Ishikawa (cell line): Measurements from ENCODE around the gene ATP8A2.

ENCODE experiments used
- CEBPB ChIP-seq: IDR thresholded peaks from 2 replicates; pipeline ENCODE4 v1.6.1; 2012
- CREB1 ChIP-seq: IDR thresholded peaks from 2 replicates; pipeline ENCODE4 v1.6.1; 2012; ENCODE audit warnings: low read depth
- EGR1 ChIP-seq: IDR thresholded peaks from 2 replicates; pipeline ENCODE4 v1.6.1; 2012
- EP300 ChIP-seq: IDR thresholded peaks from 2 replicates; pipeline ENCODE4 v1.6.1; 2012; ENCODE audit warnings: borderline replicate concordance
- FOXM1 ChIP-seq: IDR thresholded peaks from 2 replicates; pipeline ENCODE4 v1.6.1; 2012; ENCODE audit warnings: low read depth, borderline replicate concordance
- MAX ChIP-seq: IDR thresholded peaks from 2 replicates; pipeline ENCODE4 v1.6.1; 2012
- NFIC ChIP-seq: IDR thresholded peaks from 2 replicates; pipeline ENCODE4 v1.6.1; 2012
- RAD21 ChIP-seq: IDR thresholded peaks from 2 replicates; pipeline ENCODE4 v1.6.1; 2012; ENCODE audit warnings: low read depth
- TAF1 ChIP-seq: IDR thresholded peaks from 2 replicates; pipeline ENCODE4 v1.6.1; 2012; ENCODE audit warnings: low read depth, mild to moderate bottlenecking
- TCF12 ChIP-seq: IDR thresholded peaks from 2 replicates; pipeline ENCODE4 v1.6.1; 2012; ENCODE audit warnings: low read depth
- TEAD4 ChIP-seq: IDR thresholded peaks from 2 replicates; pipeline ENCODE4 v1.6.1; 2012
- USF1 ChIP-seq: IDR thresholded peaks from 2 replicates; pipeline ENCODE4 v1.6.1; 2012
- YY1 ChIP-seq: IDR thresholded peaks from 2 replicates; pipeline ENCODE4 v1.6.1; 2012; ENCODE audit warnings: low read depth
- ZBTB7A ChIP-seq: IDR thresholded peaks from 2 replicates; pipeline ENCODE4 v1.6.1; 2012; ENCODE audit warnings: low read depth
- TF ChIP-seq, protein P1 (sequence below): IDR thresholded peaks from 2 replicates; pipeline ENCODE4 v1.6.1; 2012; ENCODE audit warnings: low read depth, mild to moderate bottlenecking

Gene ATP8A2

GRCh38 chr13:26007261-26008125 lies 635.7 kb downstream of the ATP8A2 start:
- TF ChIP-seq EP300 (no peak), TAF1 (no peak), CREB1 (no peak), CEBPB (no peak), MAX (no peak), ZBTB7A (no peak), TEAD4 (no peak)
- TF ChIP-seq, protein P1, sequence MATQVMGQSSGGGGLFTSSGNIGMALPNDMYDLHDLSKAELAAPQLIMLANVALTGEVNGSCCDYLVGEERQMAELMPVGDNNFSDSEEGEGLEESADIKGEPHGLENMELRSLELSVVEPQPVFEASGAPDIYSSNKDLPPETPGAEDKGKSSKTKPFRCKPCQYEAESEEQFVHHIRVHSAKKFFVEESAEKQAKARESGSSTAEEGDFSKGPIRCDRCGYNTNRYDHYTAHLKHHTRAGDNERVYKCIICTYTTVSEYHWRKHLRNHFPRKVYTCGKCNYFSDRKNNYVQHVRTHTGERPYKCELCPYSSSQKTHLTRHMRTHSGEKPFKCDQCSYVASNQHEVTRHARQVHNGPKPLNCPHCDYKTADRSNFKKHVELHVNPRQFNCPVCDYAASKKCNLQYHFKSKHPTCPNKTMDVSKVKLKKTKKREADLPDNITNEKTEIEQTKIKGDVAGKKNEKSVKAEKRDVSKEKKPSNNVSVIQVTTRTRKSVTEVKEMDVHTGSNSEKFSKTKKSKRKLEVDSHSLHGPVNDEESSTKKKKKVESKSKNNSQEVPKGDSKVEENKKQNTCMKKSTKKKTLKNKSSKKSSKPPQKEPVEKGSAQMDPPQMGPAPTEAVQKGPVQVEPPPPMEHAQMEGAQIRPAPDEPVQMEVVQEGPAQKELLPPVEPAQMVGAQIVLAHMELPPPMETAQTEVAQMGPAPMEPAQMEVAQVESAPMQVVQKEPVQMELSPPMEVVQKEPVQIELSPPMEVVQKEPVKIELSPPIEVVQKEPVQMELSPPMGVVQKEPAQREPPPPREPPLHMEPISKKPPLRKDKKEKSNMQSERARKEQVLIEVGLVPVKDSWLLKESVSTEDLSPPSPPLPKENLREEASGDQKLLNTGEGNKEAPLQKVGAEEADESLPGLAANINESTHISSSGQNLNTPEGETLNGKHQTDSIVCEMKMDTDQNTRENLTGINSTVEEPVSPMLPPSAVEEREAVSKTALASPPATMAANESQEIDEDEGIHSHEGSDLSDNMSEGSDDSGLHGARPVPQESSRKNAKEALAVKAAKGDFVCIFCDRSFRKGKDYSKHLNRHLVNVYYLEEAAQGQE, result no peak

DNA sequence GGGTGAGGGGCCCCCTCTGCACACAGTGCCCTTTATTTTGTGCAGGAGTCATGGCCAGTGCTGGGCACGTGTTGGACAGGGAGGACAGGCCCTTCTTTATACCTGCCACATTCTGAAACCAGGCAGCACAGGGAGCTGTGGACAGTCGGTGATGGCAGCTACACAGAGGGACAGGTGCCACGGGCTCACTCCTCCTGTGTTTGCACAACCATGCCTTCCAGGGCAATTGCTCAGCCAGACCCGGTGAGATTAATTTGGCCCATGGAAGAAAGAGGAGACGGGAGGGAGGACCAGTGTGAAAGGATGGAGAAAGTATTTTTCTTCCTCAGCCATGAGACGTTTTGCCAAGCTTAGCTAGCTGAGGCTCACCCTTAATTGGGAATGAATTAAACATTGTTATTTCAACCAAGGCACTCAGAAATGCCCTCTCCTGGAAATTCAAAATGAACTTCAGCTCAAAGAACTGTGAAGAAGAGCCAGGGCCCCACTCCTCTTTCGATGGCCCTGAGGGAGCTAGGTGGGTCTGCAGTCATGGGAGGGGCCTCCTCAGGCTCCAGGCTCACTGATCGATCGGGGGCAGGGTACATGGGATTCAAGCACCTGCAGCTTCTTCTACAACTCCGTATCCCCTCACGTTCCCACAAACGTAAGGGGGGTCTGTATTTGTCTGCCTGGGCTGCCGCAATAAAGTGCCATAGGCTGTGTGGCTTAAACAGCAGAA lies 638.9 kb downstream of the ATP8A2 start:
- TF ChIP-seq FOXM1 (no peak), RAD21 (no peak), NFIC (no peak), CREB1 (no peak), YY1 (no peak), ZBTB7A (no peak), TEAD4 (no peak), EGR1 (no peak), CEBPB (no peak), USF1 (no peak), TCF12 (no peak), MAX (no peak)
- TF ChIP-seq, protein P1, result no peak

DNA sequence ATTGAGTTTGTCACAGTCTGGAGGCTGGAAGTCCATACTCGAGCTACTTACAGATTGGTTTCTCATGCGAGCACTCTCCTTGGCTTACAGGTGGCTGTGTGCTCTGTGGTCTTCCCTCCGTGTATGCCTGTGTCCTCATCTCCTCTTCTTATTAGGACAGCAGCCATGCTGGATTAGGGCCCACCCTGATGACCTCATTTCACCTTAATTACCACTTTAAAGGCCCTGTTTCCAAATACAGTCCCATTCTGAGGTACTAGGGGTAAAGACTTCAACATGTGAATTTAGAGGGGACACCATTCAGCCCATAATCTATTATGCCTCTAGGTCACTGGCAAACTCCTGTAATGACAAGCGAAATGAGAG lies 639.4 kb downstream of the ATP8A2 start:
- TF ChIP-seq MAX (no peak), YY1 (no peak), TEAD4 (no peak), EP300 (no peak)

DNA sequence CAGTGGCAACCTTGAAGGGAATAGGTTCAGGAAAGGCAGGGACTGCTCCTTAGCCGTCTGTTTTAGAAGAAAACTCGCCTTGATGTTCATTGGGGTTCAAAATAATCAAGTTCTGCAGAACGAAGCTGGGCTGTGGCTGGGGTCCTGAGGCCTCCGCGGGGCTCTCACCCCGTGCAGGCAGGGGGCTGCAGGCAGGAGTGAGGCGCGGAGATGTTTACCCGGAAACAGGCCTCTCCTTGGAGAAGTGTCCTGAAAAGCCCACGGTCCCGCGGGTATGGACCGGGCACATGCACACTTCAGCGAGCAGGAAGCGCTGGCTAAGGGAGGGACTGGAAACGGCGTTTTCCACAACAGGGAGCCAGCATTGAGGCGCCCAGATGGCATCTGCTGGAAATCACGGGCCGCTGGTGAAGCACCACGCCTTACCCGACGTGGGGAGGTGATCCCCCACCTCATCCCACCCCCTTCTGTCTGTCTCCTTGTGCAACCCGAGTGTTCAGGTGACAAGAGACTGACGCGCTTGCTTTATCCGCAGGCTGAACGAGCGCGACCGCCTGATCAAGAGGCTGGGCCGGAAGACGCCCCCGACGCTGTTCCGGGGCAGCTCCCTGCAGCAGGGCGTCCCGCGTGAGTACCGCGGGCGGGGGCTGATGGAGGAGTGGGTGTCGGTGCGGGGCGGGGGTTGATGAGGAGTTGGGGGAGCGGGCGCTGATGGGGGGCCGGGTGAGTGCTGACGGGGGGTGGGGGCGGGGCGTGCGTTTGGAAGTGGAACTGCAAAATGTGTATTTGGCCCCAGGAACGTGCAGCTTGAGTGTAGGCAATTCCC lies 640.4 kb downstream of the ATP8A2 start:
- TF ChIP-seq TCF12, result no peak
- TF ChIP-seq, protein P1, result no peak
- TF ChIP-seq EP300, result no peak
- TF ChIP-seq YY1, result no peak
- no peak for TF ChIP-seq CEBPB
